Measurements from ENCODE around the gene KBTBD4. TPM values are rescaled to one million over a fixed set of nuclear protein-coding genes. Genes with fewer than 3 reads are reported as not detected.

KBTBD4 gene
- total and polyA plus RNA-seq, 2 of the 13 experiments (the other 11 are each of a cell fraction or from before 2014, with no cell fraction given) = 8.5 to 12.8 TPM

DNA sequence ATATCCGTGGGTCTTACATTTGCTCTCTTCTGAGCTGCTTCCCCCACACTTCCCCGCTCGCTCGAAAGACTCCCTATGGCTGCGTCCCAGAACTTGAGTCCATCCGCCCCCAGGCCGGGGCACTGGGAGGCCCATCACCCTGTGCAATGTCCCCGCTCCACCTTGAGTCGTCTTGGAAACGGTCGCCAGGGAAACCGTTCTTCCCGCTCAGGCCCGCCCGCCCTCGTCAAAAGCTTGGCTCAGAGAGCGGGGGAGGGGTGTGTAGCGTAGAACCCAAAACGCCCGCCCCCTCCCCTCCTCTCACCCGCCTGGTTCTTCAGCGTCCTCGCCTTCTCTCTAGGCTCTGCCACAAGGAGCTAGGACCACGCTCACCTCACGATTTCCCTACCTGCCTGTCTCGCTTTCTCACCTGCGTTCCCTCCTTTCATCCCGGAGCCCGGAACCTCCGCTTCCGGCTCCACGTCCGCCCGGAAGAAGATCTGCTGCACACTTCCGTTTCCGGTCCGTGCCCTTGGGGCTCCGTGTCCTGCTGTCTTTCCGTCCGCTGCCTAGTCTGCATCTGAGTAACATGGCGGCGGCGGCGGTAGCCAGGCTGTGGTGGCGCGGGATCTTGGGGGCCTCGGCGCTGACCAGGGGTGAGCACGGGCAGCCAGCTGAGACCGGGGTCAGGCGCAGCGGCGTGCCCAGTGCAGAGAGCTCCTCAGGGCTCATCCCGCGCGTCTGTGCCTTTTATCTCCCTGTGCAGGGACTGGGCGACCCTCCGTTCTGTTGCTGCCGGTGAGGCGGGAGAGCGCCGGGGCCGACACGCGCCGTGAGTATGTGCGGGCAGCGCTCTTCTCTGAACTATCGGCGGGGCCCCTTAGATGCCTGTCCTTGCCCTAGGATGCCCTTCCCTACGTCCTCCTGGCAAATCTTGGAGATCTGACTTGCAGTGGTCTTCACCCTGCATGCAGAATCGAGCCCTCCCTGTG is at the start of gene KBTBD4, which contains the start of gene NDUFS3 (continued):
- TF ChIP-seq, protein P1, sequence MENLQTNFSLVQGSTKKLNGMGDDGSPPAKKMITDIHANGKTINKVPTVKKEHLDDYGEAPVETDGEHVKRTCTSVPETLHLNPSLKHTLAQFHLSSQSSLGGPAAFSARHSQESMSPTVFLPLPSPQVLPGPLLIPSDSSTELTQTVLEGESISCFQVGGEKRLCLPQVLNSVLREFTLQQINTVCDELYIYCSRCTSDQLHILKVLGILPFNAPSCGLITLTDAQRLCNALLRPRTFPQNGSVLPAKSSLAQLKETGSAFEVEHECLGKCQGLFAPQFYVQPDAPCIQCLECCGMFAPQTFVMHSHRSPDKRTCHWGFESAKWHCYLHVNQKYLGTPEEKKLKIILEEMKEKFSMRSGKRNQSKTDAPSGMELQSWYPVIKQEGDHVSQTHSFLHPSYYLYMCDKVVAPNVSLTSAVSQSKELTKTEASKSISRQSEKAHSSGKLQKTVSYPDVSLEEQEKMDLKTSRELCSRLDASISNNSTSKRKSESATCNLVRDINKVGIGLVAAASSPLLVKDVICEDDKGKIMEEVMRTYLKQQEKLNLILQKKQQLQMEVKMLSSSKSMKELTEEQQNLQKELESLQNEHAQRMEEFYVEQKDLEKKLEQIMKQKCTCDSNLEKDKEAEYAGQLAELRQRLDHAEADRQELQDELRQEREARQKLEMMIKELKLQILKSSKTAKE (CRISPR knock-in tag; IDR thresholded peaks at IDR 0.05; ENCODE audit: borderline replicate concordance) = peak; percentile 47; the same call in 1 of the 2 replicates
- TF ChIP-seq, protein P2, sequence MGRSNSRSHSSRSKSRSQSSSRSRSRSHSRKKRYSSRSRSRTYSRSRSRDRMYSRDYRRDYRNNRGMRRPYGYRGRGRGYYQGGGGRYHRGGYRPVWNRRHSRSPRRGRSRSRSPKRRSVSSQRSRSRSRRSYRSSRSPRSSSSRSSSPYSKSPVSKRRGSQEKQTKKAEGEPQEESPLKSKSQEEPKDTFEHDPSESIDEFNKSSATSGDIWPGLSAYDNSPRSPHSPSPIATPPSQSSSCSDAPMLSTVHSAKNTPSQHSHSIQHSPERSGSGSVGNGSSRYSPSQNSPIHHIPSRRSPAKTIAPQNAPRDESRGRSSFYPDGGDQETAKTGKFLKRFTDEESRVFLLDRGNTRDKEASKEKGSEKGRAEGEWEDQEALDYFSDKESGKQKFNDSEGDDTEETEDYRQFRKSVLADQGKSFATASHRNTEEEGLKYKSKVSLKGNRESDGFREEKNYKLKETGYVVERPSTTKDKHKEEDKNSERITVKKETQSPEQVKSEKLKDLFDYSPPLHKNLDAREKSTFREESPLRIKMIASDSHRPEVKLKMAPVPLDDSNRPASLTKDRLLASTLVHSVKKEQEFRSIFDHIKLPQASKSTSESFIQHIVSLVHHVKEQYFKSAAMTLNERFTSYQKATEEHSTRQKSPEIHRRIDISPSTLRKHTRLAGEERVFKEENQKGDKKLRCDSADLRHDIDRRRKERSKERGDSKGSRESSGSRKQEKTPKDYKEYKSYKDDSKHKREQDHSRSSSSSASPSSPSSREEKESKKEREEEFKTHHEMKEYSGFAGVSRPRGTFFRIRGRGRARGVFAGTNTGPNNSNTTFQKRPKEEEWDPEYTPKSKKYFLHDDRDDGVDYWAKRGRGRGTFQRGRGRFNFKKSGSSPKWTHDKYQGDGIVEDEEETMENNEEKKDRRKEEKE (IDR thresholded peaks at IDR 0.05) = no peak
- TF ChIP-seq SPEN (CRISPR knock-in tag; IDR thresholded peaks at IDR 0.05; ENCODE audit: low read depth) = peak; percentile 95
- TF ChIP-seq ZNF546 (CRISPR knock-in tag; conservative IDR thresholded peaks at IDR 0.05) = peak; percentile 94; the same call in 1 of the 2 replicates
- TF ChIP-seq, protein P3, sequence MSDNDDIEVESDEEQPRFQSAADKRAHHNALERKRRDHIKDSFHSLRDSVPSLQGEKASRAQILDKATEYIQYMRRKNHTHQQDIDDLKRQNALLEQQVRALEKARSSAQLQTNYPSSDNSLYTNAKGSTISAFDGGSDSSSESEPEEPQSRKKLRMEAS (IDR thresholded peaks at IDR 0.05) = peak; percentile 96
- TF ChIP-seq PITX1 (CRISPR knock-in tag; IDR thresholded peaks at IDR 0.05) = peak; percentile 74
- TF ChIP-seq HNF4G (IDR thresholded peaks at IDR 0.05; ENCODE audit: borderline replicate concordance, low read depth, low read length) = no peak; the same call in 1 of the 2 replicates
- TF ChIP-seq HNF4G (CRISPR knock-in tag; IDR thresholded peaks at IDR 0.05; ENCODE audit: borderline replicate concordance, low read depth) = no peak; the same call in 1 of the 2 replicates
- TF ChIP-seq KDM1A (CRISPR knock-in tag; IDR thresholded peaks at IDR 0.05) = 0 out of 2 replicates have a peak, but pooled peaks have one; percentile 51
- TF ChIP-seq ZNF703 (CRISPR knock-in tag; IDR thresholded peaks at IDR 0.05; ENCODE audit: borderline replicate concordance) = peak; percentile 73; the same call in 1 of the 2 replicates
- 0 out of 2 replicates have a peak, but pooled peaks have one; percentile 19 for TF ChIP-seq ZNF749 (CRISPR knock-in tag; IDR thresholded peaks at IDR 0.05; ENCODE audit: borderline replicate concordance)
- TF ChIP-seq ZNF354B (CRISPR knock-in tag; IDR thresholded peaks at IDR 0.05) = peak; percentile 85; the same call in 1 of the 2 replicates
- TF ChIP-seq NFIC (IDR thresholded peaks at IDR 0.05; ENCODE audit: low read length) = peak; percentile 61; the same call in 1 of the 2 replicates
- TF ChIP-seq SMC3 (IDR thresholded peaks at IDR 0.05; ENCODE audit: low read length) = no peak
- TF ChIP-seq, protein P4, sequence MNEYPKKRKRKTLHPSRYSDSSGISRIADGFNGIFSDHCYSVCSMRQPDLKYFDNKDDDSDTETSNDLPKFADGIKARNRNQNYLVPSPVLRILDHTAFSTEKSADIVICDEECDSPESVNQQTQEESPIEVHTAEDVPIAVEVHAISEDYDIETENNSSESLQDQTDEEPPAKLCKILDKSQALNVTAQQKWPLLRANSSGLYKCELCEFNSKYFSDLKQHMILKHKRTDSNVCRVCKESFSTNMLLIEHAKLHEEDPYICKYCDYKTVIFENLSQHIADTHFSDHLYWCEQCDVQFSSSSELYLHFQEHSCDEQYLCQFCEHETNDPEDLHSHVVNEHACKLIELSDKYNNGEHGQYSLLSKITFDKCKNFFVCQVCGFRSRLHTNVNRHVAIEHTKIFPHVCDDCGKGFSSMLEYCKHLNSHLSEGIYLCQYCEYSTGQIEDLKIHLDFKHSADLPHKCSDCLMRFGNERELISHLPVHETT (CRISPR knock-in tag; conservative IDR thresholded peaks at IDR 0.05) = peak; percentile 96
- TF ChIP-seq RFXANK (CRISPR knock-in tag; IDR thresholded peaks at IDR 0.05) = peak; percentile 57; the same call in 1 of the 2 replicates
- TF ChIP-seq, protein P5, sequence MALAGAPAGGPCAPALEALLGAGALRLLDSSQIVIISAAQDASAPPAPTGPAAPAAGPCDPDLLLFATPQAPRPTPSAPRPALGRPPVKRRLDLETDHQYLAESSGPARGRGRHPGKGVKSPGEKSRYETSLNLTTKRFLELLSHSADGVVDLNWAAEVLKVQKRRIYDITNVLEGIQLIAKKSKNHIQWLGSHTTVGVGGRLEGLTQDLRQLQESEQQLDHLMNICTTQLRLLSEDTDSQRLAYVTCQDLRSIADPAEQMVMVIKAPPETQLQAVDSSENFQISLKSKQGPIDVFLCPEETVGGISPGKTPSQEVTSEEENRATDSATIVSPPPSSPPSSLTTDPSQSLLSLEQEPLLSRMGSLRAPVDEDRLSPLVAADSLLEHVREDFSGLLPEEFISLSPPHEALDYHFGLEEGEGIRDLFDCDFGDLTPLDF (CRISPR knock-in tag; IDR thresholded peaks at IDR 0.05) = peak; percentile 73; the same call in 1 of the 2 replicates
- peak; percentile 63; the same call in 1 of the 2 replicates for TF ChIP-seq ZNF780A (CRISPR knock-in tag; IDR thresholded peaks at IDR 0.05)
